Endothelial cell of umbilical vein (primary cell): ENCODE measurements around the gene ZNF160. TPM values are rescaled to one million over a fixed set of nuclear protein-coding genes. Genes with fewer than 3 reads are reported as not detected.

Source experiments
- BruUV-seq: library from RNA; stranded (reverse); fragments of 400-500 nt; replicated peaks from 2 replicates; lab custom pipeline; 2021; lab: Mats Ljungman, UMichigan
- CTCF ChIA-PET: fragments of 300-600, 350-600 bp; sonication (Branson Sonifier 250); formaldehyde crosslinking; loops from one replicate; lab custom pipeline; 2021; ENCODE audit warnings: antibody characterized with exemption, inconsistent platforms; lab: Charles Lee
- POLR2A ChIA-PET: fragments of 300-600, 350-600 bp; sonication (Branson Sonifier 250); formaldehyde crosslinking; loops from one replicate; lab custom pipeline; 2021; ENCODE audit warnings: antibody characterized with exemption, inconsistent platforms; lab: Charles Lee
- DNase-seq: peaks from one replicate; pipeline ENCODE4 v3.0.0-alpha.2; 2011; ENCODE audit warnings: low read depth, low spot score
- FAIRE-seq: peaks from 2 replicates; lab custom pipeline; 2011; peaks lifted over from hg19 to GRCh38; lab: Jason Lieb, UNC
- H2AFZ ChIP-seq: 2 replicates; pipeline ENCODE4 v1.6.0; 2012; ENCODE audit warnings: low read depth, low read length, control low read depth, inconsistent platforms
- H3K27ac ChIP-seq: 2 replicates; pipeline ENCODE4 v1.5.1; 2011; ENCODE audit warnings: low read depth, mild to moderate bottlenecking, control low read depth, low read length, moderate library complexity; ENCODE audit not compliant: insufficient read depth
- H3K27me3 ChIP-seq, 2 experiments: 2 replicates each; pipeline versions ENCODE4 v1.6.0 to v1.6.1; 2011; ENCODE audit warnings: low read length in 2 of 2, mixed read lengths in 1 of 2; ENCODE audit not compliant: control insufficient read depth in 2 of 2, insufficient read depth in 2 of 2
- H3K36me3 ChIP-seq, 2 experiments: 2 replicates in 1 of 2; 3 replicates in 1 of 2; pipeline ENCODE4 v1.5.1; 2011; ENCODE audit warnings: low read length in 2 of 2, mild to moderate bottlenecking in 1 of 2, moderate library complexity in 1 of 2; ENCODE audit not compliant: control insufficient read depth in 2 of 2, insufficient read depth in 2 of 2; ENCODE audit errors: extremely low read depth in 1 of 2
- H3K4me1 ChIP-seq: 3 replicates; pipeline ENCODE4 v1.5.1; 2011; ENCODE audit warnings: mild to moderate bottlenecking, low read length; ENCODE audit not compliant: control insufficient read depth, insufficient read depth; ENCODE audit errors: extremely low read depth
- H3K4me2 ChIP-seq: 2 replicates; pipeline ENCODE4 v1.6.1; 2011; ENCODE audit warnings: low read length, control low read depth, mixed read lengths; ENCODE audit not compliant: insufficient read depth
- H3K4me3 ChIP-seq, 3 experiments: fragments of 200-600 bp in 1 of 3; sonication (generic), shearing (Covaris generic) in 1 of 3; replicated peaks in 1 of 3; 2 replicates each; pipeline ENCODE4 v1.5.1; 2011 to 2016; ENCODE audit warnings: control low read depth in 3 of 3, low read length in 3 of 3, mild to moderate bottlenecking in 2 of 3, inconsistent platforms in 1 of 3, low read depth in 1 of 3, moderate library complexity in 1 of 3; ENCODE audit not compliant: insufficient read depth in 1 of 3
- H3K79me2 ChIP-seq: 2 replicates; pipeline ENCODE4 v1.6.0; 2012; ENCODE audit warnings: low read length, inconsistent platforms; ENCODE audit not compliant: control insufficient read depth, insufficient read depth
- H3K9ac ChIP-seq: replicated peaks from 2 replicates; pipeline ENCODE3; 2011; ENCODE audit warnings: low read length, control low read depth; ENCODE audit not compliant: insufficient read depth; ENCODE audit errors: extremely low read depth
- H3K9me1 ChIP-seq: replicated peaks from 3 replicates; pipeline ENCODE4 v1.6.0; 2011; ENCODE audit warnings: mild to moderate bottlenecking, low read length; ENCODE audit not compliant: control insufficient read depth, insufficient read depth; ENCODE audit errors: extremely low read depth
- H3K9me3 ChIP-seq: replicated peaks from 2 replicates; pipeline ENCODE4 v1.5.1; 2012; ENCODE audit warnings: low read length, inconsistent platforms; ENCODE audit not compliant: control insufficient read depth, insufficient read depth
- H4K20me1 ChIP-seq: replicated peaks from 2 replicates; pipeline ENCODE3; 2011; ENCODE audit warnings: mild to moderate bottlenecking, low read length; ENCODE audit not compliant: control insufficient read depth, insufficient read depth; ENCODE audit errors: extremely low read depth
- EZH2 ChIP-seq: IDR thresholded peaks from 2 replicates; pipeline ENCODE4 v1.6.1; 2012; ENCODE audit warnings: borderline replicate concordance, low read depth, mild to moderate bottlenecking, moderate library complexity, low read length, inconsistent platforms; ENCODE audit not compliant: severe bottlenecking
- FOS ChIP-seq: IDR thresholded peaks from 2 replicates; pipeline ENCODE4 v1.6.1; 2011; ENCODE audit warnings: mild to moderate bottlenecking, low read length, moderate library complexity, borderline replicate concordance; ENCODE audit not compliant: insufficient read depth
- GATA2 ChIP-seq: IDR thresholded peaks from 2 replicates; pipeline ENCODE4 v1.7.0; 2011; ENCODE audit warnings: low read depth, mild to moderate bottlenecking, moderate library complexity, mixed read lengths, low read length; ENCODE audit not compliant: insufficient read length, insufficient read depth
- JUN ChIP-seq: IDR thresholded peaks from 2 replicates; pipeline ENCODE4 v1.6.1; 2011; ENCODE audit warnings: borderline replicate concordance, low read depth; ENCODE audit not compliant: insufficient read length, insufficient read depth
- MYC ChIP-seq: IDR thresholded peaks from one replicate; pipeline ENCODE4 v1.6.1; 2011; ENCODE audit warnings: mild to moderate bottlenecking, low read depth, low read length
- POLR2A ChIP-seq: IDR thresholded peaks from 2 replicates; pipeline ENCODE4 v1.6.1; 2012; ENCODE audit warnings: low read depth, mild to moderate bottlenecking, control low read depth, low read length
- POLR2AphosphoS5 ChIP-seq: IDR thresholded peaks from 2 replicates; pipeline ENCODE4 v1.6.1; 2012; ENCODE audit warnings: low read depth, mild to moderate bottlenecking, control low read depth, low read length, moderate library complexity; ENCODE audit not compliant: insufficient read depth
- dilution Hi-C: fragments of 300-500 bp; cut with MboI; formaldehyde crosslinking; loops from one replicate; pipeline ENCODE4 v1.15.0; 2019; ENCODE audit warnings: low sequenced_read_pairs; ENCODE audit not compliant: extremely low pct_ligation_motif_present
- intact Hi-C: fragments of 100-400 bp; cut with micrococcal nuclease; formaldehyde crosslinking; loops from one replicate; pipeline ENCODE4 v1.10.0; 2022
- polyA plus RNA-seq, 4 experiments: library from polyadenylated mRNA; depleted of rRNA in 3 of 4; stranded (reverse) in 3 of 4; unstranded in 1 of 4; fragments of >200 nt; gene quantifications; 2 replicates each; pipeline versions ENCODE4 v1.2.1 to v1.2.3, GENCODE V29; 2011 to 2012; ENCODE audit warnings: missing spikeins in 1 of 4
- total RNA-seq: library from RNA; stranded (reverse); gene quantifications from 2 replicates; pipeline ENCODE4 v1.2.3, GENCODE V29; 2021
- TF ChIP-seq, protein P1 (sequence below), 2 donors: IDR thresholded peaks; 1 replicate in 1 of 2; 2 replicates in 1 of 2; pipeline ENCODE4 v1.5.1; 2011; ENCODE audit warnings: low read length in 2 of 2, mild to moderate bottlenecking in 2 of 2, moderate library complexity in 2 of 2, control low read depth in 1 of 2, inconsistent platforms in 1 of 2, low read depth in 1 of 2; ENCODE audit not compliant: insufficient read depth in 1 of 2; ENCODE audit errors: extremely low read depth in 1 of 2
- TF ChIP-seq, protein P2 (sequence below): IDR thresholded peaks from 2 replicates; pipeline ENCODE4 v1.6.1; 2011; ENCODE audit not compliant: insufficient read depth, insufficient read length

ZNF160 gene
- total and polyA plus RNA-seq, 2 donors (not counting 3 experiments of a cell fraction or from before 2014, with no cell fraction given): 11.3 to 16.4 TPM

DNA sequence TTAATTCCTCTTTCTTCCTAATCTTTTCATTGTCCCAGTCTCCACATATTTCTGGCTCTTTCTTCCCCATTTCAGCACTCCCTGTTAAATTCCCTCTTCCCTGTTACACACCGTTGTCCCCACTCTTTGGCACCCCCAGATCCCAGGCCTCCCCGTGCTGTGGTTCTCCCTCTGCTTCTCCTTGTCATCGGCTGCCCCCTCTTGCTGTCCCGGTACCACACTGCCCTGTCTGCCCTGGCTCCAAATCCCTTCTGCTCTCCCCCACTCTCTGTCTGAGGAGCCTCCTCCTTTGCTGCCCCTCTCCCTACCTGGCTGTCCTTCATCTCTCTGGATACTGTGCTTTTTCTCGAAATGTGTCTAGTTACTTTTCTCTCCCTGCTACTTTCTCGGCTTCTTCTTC is 28.5 kb upstream of the ZNF160 start:
- no peaks in the 10 kb centered on the region for H3K9me3 ChIP-seq
- H3K36me3 ChIP-seq: no peaks in the 10 kb centered on the region
- POLR2A ChIA-PET: no interaction called here
- H3K9ac ChIP-seq: no peak overlapping the region
- intact Hi-C loops (no loop called here), dilution Hi-C loops (no loop called here)
- H3K27me3 ChIP-seq: no peaks in the 10 kb centered on the region
- CTCF ChIA-PET: interaction anchor here (1.7 kb wide), 1 partner anchor 55 kb away, joined by 6 read pairs; no protein-coding TSS in a partner anchor
- FAIRE-seq: no peak
- TF ChIP-seq POLR2AphosphoS5 (no peak), MYC (no peak), EZH2 (no peak), FOS (no peak), POLR2A (no peak), GATA2 (no peak), JUN (no peak)
- TF ChIP-seq, protein P1, sequence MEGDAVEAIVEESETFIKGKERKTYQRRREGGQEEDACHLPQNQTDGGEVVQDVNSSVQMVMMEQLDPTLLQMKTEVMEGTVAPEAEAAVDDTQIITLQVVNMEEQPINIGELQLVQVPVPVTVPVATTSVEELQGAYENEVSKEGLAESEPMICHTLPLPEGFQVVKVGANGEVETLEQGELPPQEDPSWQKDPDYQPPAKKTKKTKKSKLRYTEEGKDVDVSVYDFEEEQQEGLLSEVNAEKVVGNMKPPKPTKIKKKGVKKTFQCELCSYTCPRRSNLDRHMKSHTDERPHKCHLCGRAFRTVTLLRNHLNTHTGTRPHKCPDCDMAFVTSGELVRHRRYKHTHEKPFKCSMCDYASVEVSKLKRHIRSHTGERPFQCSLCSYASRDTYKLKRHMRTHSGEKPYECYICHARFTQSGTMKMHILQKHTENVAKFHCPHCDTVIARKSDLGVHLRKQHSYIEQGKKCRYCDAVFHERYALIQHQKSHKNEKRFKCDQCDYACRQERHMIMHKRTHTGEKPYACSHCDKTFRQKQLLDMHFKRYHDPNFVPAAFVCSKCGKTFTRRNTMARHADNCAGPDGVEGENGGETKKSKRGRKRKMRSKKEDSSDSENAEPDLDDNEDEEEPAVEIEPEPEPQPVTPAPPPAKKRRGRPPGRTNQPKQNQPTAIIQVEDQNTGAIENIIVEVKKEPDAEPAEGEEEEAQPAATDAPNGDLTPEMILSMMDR (IDR thresholded peaks at IDR 0.05; ENCODE audit: extremely low read depth in 1 of 2, insufficient read depth in 1 of 2, low read depth in 1 of 2, low read length in 2 of 2): no peak
- TF ChIP-seq, protein P2, sequence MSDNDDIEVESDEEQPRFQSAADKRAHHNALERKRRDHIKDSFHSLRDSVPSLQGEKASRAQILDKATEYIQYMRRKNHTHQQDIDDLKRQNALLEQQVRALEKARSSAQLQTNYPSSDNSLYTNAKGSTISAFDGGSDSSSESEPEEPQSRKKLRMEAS: no peak
- no peak overlapping the region for H3K4me3 ChIP-seq
- H3K4me2 ChIP-seq: no peak overlapping the region
- no peaks in the 10 kb centered on the region for H4K20me1 ChIP-seq
- H3K27ac ChIP-seq: no peak overlapping the region
- H3K4me1 ChIP-seq: no peaks in the 10 kb centered on the region
- no peak for DNase-seq
- BruUV-seq: no TSS peak
- H3K9me1 ChIP-seq: no peaks in the 10 kb centered on the region
- no peak overlapping the region for H2AFZ ChIP-seq
- no peaks in the 10 kb centered on the region for H3K79me2 ChIP-seq
